H4 (cell line): ENCODE measurements around the gene HIP1R. TPM values are rescaled to one million over a fixed set of nuclear protein-coding genes. Genes with fewer than 3 reads are reported as not detected.

Experiments used
- DNase-seq: peaks from one replicate; pipeline ENCODE4 v3.0.0-alpha.2; 2015; ENCODE audit warnings: low spot score
- total RNA-seq: library from RNA; depleted of rRNA; stranded (reverse); fragments of >200 nt; shearing (Covaris generic); gene quantifications from 2 replicates; pipeline ENCODE4 v1.2.3, GENCODE V29; 2014

The HIP1R gene
- total RNA-seq, 1 experiment from 2014 or later, result 25.6 TPM

DNA sequence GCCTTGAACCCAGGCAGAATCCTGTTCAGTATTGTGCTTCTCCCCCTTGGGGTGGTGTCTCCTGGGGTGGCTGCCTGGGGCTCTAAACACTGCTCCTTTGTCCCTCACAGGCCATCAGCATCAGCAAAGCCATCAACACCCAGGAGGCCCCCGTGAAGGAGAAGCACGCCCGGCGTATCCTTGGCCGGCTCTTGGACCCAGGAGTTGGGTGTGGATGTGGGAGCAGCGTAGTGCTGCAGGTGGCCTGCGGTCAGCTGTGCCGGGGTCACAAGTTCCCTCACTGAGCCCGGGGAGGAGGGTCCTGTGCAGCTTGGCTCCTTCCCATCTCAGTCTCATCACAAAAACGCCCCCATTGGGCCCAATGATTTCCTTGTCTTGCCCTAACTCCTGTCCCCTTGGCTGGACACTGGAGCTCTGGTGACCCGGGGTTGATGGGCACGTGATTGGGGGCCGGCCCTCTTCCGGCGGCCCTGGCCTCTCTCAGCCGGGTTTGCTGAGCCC, 12.7 kb downstream of the HIP1R start:
- no peak for DNase-seq

DNA sequence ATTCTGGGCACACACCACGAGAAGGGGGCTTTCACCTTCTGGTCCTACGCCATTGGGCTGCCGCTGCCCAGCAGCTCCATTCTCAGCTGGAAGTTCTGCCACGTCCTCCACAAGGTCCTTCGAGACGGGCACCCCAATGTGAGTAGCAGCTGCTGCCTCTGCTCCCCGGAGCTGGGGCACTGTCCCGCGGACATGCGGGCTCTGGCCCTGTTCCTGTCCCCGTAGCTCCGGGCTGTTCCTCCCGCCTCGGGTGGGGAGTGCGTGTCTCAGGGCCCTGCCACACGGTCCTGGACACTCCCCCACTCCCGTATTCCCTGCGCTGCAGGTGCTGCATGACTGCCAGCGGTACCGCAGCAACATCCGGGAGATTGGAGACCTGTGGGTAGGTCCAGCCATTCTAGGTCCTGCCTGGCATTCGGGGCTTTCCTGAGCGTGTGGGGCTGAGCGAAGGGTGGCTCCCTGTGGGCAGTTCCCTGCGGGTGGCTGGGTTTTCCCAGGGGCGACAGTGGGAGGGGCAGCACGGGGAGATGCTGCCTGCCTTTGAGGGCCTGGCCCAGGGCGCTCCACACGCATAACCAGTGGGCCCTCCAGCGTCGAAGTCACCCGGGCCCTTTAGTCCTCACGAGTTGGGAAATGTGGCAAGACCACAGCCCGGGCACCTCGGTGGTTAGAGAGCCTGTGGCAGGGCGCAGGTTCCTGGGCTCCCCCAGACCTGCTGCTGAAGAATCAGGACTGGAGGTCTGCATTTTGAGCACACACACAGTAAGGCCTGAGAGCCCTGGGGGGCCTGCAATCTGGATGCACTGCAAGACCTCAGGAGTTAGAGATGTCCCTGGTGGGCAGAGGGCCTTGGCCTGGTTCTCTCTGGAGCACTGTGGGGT, 13.5 kb downstream of the HIP1R start:
- no peak for DNase-seq

DNA sequence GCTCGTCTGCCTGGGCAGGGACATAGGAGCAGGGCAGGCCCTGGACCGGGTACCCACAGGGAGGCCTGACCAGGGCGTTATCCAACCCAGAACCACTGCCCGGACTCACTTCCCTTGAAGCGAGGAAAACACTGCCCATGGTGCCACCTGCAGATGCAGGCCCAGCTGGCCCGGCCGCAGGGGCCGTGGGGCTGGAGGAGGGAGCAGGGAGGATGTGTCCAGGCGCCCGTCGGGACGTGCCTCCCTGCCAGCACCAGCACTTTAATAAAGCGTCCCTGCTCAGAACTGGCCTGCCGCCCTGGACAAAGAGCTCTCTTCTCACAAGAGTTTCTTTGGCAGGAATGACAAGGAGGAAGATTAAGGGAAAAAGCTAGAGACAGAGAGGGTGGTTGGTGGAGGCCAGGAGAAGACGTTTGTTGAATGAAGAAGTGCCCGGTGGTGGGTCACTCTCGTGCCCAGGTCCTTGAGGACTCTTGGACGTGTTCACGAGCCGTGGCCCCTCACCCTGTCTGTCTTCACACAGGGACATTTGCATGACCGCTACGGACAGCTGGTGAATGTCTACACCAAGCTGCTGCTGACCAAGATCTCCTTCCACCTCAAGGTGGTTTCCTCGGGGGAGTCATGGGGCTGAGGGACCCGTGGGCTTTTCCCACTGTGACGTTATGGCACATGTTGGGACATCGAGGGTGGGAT, 14.2 kb downstream of the HIP1R start:
- no peak for DNase-seq

DNA sequence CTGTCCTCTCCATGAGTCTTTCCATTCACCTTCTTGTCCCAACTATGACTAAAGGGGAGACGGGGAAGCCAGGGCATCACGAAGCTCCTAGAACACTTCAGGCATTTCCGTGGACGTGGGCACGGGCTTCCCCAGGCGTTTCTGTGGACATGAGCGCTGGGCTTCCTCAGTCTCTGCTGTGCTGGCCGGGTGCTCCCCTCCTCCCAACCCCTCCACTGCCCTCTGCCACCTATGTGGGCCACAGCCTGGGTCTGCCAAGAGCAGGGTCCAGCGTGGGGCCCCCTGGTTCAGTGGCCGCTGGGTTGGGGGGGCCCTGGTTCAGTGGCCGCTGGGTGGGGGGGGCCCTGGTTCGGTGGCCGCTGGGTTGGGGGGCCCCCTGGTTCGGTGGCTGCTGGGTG, 14.8 kb downstream of the HIP1R start:
- DNase-seq, result no peak

DNA sequence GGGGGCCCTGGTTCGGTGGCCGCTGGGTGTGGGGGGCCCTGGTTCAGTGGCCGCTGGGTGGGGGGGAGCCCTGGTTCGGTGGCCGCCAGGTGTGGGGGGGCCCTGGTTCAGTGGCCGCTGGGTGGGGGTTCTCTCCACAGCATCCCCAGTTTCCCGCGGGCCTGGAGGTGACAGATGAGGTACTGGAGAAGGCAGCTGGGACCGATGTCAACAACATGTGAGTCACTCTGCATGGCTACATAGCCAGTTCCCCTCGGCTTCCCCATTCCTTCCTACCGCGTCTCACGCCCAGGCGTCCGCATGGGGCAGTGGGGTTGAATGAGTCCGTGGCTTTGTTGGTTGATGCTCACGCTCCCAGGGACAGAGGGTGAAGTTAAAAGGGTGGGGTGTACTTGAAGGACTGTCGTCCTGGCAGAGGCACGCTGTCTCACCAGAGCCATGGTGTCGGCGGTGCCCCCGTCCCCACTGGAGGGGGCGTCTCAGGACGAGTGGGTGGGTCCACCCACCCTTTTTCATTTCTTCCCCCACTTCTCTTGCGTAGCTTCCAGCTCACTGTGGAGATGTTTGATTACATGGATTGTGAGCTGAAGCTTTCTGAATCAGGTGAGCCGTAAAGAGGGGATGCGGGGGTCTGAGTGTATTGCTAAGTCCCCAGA, 15.6 kb downstream of the HIP1R start:
- DNase-seq, result peak; percentile 29

DNA sequence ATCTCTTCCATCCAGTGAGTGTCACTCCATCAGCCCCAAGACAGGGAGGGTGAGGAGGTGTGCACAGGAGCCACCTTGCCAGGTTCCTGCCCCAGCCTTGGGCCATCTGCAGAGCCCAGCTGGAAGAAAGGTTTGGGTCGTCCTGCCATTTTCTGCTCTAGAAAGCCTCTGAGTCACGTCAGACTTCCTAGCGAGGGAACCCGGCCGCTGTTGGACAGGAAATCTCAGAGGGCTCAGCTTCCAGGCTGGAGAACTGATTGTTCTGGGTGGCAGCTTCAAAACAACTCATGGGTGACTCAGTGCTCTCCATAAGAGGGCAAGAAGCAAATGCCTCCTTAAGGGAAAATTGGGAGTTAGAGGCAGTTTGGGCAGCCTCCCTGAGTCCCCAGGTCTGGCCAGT, 16.6 kb downstream of the HIP1R start:
- DNase-seq, result no peak

DNA sequence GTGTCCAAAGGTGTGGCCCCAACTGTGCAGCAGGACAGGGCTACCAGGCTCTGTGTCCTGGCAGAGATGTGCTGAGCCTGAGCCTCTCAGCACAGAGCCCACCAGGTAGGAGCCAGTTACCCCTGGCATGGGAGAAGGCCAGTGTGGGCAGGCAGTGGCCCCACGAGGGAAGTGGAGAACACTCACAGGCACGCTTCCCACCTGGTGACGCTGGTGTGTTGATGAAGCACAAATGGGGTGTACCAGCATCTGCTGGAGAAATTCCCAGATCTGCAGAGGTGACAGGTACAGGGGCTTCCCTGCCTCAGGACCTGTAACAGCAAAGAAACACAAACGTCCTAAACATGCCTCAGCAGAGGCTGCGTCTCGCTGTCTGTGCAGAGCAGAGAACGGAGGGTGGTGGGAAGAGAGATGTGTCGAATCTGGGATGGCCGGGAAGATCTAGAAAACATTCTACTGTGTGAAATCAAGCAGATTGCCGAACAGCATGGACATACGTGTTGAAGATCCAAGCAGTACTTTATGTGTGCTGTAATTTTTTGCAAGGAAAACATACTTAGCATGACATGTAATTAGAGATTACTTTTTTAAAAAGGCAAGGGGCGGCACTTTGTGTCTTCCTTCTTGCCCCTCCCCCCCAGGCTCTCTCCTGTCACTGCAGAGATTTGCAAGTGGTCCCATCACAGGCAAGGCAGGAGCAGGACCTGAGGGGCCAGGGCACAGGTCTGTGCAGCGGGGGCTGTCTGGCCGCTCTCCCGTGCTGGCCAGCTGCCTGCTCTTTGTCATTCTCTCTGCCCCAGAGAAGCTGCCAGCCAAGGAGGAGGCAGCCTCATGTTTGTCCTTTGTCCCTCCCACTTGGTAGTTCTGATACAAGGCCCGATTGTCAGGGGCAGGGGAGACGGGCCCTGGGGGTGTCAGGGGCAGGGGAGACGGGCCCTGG, 17.3 kb downstream of the HIP1R start:
- no peak for DNase-seq

DNA sequence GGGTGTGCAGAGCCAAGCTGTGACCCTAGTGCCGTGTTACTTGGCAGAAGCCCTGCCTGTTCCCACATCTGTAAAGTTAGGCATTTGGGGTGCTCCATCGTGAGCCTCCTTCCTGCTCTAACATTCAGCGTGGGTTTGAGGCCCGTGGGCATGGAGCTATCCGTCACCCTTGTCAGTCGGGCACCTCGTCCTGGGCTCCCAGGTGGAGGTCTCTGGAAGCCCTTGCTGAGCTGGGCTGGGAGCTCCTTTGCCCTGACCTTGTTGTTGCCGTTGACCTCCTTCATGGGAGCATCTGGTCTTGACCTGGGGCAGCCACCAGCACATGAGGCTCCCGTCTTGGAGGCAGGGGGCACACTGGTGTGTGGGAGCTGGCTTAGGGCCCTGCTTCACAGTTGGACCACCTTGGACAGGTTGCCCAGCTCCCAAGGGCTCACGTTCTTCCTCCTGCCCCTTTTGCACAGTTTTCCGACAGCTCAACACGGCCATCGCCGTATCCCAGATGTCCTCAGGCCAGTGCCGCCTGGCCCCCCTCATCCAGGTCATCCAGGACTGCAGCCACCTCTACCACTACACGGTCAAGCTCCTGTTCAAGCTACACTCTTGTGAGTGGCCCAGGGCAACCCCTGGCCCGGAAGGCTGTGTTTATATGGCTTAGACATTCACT, 18.5 kb downstream of the HIP1R start:
- no peak for DNase-seq

DNA sequence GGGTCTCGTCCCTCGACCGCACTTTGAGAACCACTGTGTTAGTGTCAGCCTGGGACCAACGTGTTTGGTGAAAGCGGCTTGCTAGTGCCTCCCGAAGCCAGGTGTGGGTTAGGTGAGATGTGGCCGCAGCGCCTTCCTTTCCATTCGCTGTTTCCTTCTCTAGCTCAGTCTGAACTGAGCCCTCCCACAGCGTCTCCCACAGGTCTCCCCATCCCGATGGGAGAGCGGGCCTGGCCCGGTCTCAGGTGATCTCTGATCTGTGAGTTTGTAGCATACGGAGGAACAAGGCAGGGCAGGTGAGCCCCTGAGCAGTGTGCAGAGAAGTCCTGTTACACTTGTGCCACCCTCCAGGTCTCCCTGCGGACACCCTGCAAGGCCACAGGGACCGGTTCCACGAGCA, 19.3 kb downstream of the HIP1R start:
- no peak for DNase-seq

DNA sequence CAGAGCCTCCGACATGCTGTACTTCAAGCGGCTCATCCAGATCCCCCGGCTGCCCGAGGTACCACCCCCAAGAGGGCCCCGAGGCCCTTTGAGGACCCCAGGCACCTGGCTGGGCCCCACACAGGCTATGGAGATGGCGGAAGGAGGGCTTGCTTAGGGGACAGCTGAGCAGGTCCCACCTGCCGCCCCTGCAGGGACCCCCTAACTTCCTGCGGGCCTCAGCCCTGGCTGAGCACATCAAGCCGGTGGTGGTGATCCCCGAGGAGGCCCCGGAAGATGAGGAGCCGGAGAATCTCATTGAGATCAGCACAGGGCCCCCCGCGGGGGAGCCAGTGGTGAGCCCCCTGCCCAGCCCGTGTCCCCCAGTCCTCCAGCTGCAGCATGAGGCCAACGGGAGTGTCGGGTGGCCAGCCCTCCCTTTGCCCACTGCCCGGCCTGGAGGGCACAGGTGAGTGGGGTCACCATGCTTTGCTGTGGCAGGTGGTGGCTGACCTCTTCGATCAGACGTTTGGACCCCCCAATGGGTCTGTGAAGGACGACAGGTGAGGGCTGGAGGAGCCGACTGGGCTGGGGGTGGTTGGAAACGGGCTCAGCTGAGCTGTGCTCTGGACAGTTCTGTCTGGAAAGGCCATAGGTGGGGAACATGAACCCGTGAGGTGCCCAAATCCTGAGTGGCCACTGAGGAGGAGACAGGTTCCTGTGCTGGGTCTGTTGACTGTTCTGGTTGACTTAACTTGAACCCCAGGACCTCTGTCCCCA, 20.0 kb downstream of the HIP1R start:
- DNase-seq, result no peak

DNA sequence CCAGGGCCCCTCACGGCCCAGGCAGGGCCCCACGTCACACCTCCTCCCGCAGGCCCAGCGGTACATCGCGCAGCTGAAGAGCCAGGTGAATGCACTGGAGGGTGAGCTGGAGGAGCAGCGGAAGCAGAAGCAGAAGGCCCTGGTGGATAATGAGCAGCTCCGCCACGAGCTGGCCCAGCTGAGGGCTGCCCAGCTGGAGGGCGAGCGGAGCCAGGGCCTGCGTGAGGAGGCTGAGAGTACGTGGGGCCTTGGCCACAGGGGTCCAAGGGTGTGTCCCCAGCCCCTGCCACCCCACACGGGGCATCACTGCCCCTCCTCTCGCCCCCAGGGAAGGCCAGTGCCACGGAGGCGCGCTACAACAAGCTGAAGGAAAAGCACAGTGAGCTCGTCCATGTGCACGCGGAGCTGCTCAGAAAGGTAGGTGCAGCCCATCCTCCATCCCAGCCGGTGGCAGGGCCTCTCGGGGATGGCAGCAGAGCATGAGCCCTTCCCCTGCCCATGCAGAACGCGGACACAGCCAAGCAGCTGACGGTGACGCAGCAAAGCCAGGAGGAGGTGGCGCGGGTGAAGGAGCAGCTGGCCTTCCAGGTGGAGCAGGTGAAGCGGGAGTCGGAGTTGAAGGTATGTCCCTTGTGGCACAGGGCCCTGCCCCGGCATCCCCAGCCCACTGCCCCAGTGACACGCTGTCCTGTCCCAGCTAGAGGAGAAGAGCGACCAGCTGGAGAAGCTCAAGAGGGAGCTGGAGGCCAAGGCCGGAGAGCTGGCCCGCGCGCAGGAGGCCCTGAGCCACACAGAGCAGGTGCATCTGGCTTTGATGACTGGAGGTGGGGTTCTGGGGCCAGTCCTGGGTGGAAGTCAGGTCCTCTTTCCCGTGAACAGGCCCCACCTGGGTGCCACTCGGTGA, 20.9 kb downstream of the HIP1R start:
- no peak for DNase-seq

DNA sequence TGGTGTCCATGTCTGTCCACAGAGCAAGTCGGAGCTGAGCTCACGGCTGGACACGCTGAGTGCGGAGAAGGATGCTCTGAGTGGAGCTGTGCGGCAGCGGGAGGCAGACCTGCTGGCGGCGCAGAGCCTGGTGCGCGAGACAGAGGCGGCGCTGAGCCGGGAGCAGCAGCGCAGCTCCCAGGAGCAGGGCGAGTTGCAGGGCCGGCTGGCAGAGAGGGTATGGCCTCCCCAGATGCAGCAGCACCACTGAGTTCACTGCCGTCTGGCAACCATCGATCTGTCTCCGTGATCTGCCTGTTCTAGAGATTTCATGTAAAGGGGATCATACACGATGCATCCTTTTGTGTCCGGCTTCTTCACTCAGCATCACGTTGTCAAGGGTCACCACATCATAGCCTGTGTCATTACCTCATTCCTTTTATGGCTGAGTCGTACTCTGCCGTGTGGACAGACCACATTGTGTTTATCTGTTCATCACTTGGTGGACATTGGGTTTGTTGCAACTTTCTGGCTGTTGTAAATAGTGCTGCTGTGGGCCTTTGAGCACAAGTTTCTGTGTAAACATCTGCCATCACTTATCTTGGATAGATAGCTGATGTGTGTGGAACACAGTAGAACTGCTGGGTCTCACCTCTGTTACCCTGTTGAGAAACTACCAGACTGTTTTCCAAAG, 21.9 kb downstream of the HIP1R start:
- DNase-seq, result no peak

DNA sequence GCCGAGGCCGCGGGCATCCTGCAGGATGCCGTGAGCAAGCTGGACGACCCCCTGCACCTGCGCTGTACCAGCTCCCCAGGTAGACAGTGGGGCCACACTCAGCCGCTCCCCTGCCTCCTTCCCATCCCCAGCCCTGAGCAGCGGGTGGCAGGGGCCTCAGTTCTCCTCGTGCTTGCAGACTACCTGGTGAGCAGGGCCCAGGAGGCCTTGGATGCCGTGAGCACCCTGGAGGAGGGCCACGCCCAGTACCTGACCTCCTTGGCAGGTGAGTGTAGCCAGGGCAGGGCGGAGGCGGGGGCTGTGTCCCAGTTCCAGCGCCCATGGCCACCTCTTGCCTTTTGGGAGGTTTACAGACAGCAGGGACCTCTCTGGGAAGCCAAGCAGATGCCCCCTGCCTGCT, 22.9 kb downstream of the HIP1R start:
- DNase-seq, result no peak

DNA sequence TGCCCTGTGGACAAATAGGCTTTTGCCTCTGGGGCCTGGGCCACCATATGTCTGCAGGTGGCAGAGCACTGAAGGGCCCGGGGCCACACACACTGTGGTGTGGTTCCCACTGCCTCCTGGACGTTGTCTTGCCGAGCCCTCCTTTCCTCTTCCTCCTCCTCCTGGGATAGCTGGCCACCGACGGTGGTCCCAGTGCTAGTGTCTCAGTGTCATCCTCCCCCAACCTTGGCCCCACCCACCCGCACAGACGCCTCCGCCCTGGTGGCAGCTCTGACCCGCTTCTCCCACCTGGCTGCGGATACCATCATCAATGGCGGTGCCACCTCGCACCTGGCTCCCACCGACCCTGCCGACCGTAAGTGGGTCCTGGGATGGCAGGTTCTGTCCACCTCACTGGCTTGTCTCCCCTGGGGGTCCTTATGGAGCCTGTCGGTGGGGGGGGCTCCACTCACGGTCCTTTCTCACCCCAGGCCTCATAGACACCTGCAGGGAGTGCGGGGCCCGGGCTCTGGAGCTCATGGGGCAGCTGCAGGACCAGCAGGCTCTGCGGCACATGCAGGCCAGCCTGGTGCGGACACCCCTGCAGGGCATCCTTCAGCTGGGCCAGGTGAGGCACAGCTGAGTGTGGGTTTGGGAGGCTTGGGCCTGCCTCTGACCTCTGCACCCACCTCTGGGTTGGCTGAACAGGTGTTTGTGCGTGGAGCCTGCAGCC, 23.5 kb downstream of the HIP1R start:
- no peak for DNase-seq

DNA sequence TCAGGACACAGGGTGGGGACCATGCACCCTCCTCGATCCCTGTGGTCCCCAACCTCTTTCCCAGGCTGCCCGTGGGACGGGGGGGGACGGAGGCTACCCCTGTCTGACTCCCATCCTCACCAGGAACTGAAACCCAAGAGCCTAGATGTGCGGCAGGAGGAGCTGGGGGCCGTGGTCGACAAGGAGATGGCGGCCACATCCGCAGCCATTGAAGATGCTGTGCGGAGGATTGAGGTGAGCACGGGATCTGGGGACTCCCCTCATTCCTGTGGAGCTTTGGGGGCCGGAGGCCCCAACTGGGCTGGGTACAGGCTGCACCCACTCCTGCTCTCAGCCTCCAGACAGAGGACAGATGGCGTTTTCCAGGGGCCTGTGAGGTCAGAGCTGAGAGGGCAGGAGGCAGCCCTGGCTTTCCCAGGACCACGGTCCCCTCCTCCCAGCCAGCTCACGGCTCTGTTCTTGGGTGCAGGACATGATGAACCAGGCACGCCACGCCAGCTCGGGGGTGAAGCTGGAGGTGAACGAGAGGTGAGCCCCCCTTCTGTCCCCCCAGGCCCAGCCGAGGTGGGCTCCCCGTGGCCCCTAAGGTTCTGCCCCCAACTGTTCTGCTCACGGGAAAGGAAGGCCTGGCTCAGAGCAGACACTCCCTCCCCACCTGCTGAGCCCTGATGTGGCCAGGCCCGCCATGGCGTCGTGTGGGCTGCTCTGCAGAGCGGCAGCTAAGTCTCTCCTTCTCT, 24.2 kb downstream of the HIP1R start:
- DNase-seq, result no peak

DNA sequence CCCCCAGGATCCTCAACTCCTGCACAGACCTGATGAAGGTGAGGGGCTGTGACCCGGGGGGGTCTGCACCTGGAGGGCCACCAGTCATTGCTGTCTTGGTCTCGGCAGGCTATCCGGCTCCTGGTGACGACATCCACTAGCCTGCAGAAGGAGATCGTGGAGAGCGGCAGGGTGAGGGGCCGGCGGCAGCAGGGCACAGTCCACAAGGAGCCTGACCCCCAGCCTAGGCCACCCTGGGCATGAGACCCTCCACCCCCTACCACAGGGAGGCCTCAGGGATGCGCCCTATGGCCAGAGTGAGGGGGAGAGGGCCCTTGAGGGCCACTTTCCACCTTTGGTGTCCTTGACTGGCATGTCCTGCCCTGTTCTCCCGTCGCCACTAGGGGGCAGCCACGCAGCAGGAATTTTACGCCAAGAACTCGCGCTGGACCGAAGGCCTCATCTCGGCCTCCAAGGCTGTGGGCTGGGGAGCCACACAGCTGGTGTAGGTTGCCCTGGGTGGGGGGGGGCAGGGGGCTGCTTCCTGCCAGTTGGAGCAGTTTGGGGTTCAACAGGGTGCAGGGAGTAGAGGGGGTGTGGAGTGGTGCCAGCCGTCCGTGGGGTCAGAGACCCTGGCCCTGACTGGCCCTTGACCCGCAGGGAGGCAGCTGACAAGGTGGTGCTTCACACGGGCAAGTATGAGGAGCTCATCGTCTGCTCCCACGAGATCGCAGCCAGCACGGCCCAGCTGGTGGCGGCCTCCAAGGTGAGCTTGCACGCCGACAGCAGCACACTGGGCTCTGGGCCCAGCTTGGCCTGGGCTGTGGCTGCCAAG, 25.0 kb downstream of the HIP1R start:
- DNase-seq, result peak; percentile 69
